B cell (primary cell): Measurements from ENCODE around the gene FAM120AOS. TPM values are rescaled to one million over a fixed set of nuclear protein-coding genes. Genes with fewer than 3 reads are reported as not detected.

Source experiments
- ATAC-seq: fragments of 200-7000 bp; cut with Tn5 transposase; one replicate; pipeline ENCODE4 v1.10.0; 2021; ENCODE audit warnings: low read depth, mild to moderate bottlenecking, moderate number of reproducible peaks, moderate library complexity
- CTCF ChIA-PET: fragments of 350-600 bp; sonication (Branson Sonifier 250); formaldehyde crosslinking; loops from one replicate; lab custom pipeline; 2021; ENCODE audit warnings: antibody characterized with exemption, inconsistent platforms; lab: Charles Lee
- POLR2A ChIA-PET: fragments of 350-600 bp; sonication (Branson Sonifier 250); formaldehyde crosslinking; loops from one replicate; lab custom pipeline; 2021; ENCODE audit warnings: antibody characterized with exemption; lab: Charles Lee
- DNase-seq: peaks from one replicate; pipeline ENCODE4 v3.0.0; 2013
- H2AFZ ChIP-seq: 2 replicates; pipeline ENCODE4 v1.6.1; 2012; ENCODE audit warnings: mild to moderate bottlenecking, low read depth, low read length; ENCODE audit not compliant: insufficient read depth, poor library complexity, severe bottlenecking
- H3K27ac ChIP-seq, 2 donors: 1 replicate in 1 of 2; 2 replicates in 1 of 2; pipeline ENCODE4 v1.5.1; 2012 to 2013; ENCODE audit warnings: low read length in 2 of 2, mild to moderate bottlenecking in 2 of 2, moderate library complexity in 1 of 2
- H3K27me3 ChIP-seq, 4 experiments: fragments of 200-600 bp in 1 of 4; sonication (generic) in 1 of 4; replicated peaks in 1 of 4; 1 replicate in 2 of 4; 2 replicates in 2 of 4; pipeline versions ENCODE4 v1.6.1 to v1.7.0; 2013 to 2016; ENCODE audit warnings: low read length in 3 of 4, mild to moderate bottlenecking in 2 of 4, mixed read lengths in 1 of 4, moderate library complexity in 1 of 4; ENCODE audit not compliant: insufficient read depth in 4 of 4, control insufficient read depth in 3 of 4; ENCODE audit errors: control extremely low read depth in 1 of 4
- H3K36me3 ChIP-seq, 2 experiments: replicated peaks in 1 of 2; 1 replicate in 1 of 2; 2 replicates in 1 of 2; pipeline versions ENCODE4 v1.6.1 to v1.7.1; 2013; ENCODE audit warnings: low read length in 1 of 2; ENCODE audit not compliant: insufficient read depth in 2 of 2, control insufficient read depth in 1 of 2; ENCODE audit errors: control extremely low read depth in 1 of 2, extremely low read depth in 1 of 2
- H3K4me1 ChIP-seq, 2 donors: fragments of 200-600 bp in 1 of 2; sonication (generic) in 1 of 2; 1 replicate in 1 of 2; 2 replicates in 1 of 2; pipeline versions ENCODE4 v1.5.1 to v1.6.1; 2013 to 2017; ENCODE audit warnings: low read length in 2 of 2; ENCODE audit not compliant: control insufficient read depth in 2 of 2, insufficient read depth in 2 of 2
- H3K4me2 ChIP-seq: replicated peaks from 2 replicates; pipeline ENCODE3; 2012; ENCODE audit warnings: mild to moderate bottlenecking, low read depth, low read length; ENCODE audit not compliant: poor library complexity, severe bottlenecking
- H3K4me3 ChIP-seq, 5 experiments: fragments of 200-600 bp in 1 of 5; sonication (generic) in 1 of 5; 1 replicate in 3 of 5; 2 replicates in 2 of 5; pipeline versions ENCODE4 v1.5.1 to v1.7.0; 2011 to 2016; ENCODE audit warnings: low read length in 4 of 5, mild to moderate bottlenecking in 4 of 5, low read depth in 2 of 5, control low read depth in 1 of 5, moderate library complexity in 1 of 5; ENCODE audit not compliant: insufficient read depth in 1 of 5; ENCODE audit errors: control extremely low read depth in 1 of 5, extremely low read depth in 1 of 5
- H3K79me2 ChIP-seq: fragments of 200-600 bp; sonication (generic); one replicate; pipeline ENCODE4 v1.6.0; 2016; ENCODE audit warnings: low read length; ENCODE audit not compliant: control insufficient read depth, insufficient read depth
- H3K9ac ChIP-seq: fragments of 200-600 bp; sonication (generic); 2 replicates; pipeline ENCODE4 v1.6.1; 2017; ENCODE audit warnings: mild to moderate bottlenecking, low read length, moderate library complexity
- H3K9me3 ChIP-seq, 3 donors: one replicate each; pipeline versions ENCODE4 v1.6.1 to v1.7.1; 2013; ENCODE audit warnings: low read length in 2 of 3; ENCODE audit not compliant: control insufficient read depth in 2 of 3, insufficient read depth in 1 of 3; ENCODE audit errors: control extremely low read depth in 1 of 3
- H4K20me1 ChIP-seq: 2 replicates; pipeline ENCODE4 v1.6.0; 2012; ENCODE audit warnings: mild to moderate bottlenecking, low read length; ENCODE audit not compliant: insufficient read depth, control insufficient read depth, poor library complexity, severe bottlenecking
- H3K27ac Mint-ChIP-seq: one replicate; pipeline ENCODE4 v1.8.0; 2021; ENCODE audit warnings: mixed read lengths
- H3K27me3 Mint-ChIP-seq: one replicate; pipeline ENCODE4 v1.8.0; 2021; ENCODE audit warnings: mixed read lengths
- H3K4me1 Mint-ChIP-seq: one replicate; pipeline ENCODE4 v1.8.0; 2021; ENCODE audit warnings: mixed read lengths
- H3K4me3 Mint-ChIP-seq: one replicate; pipeline ENCODE4 v1.8.0; 2021; ENCODE audit warnings: mixed read lengths
- H3K9me3 Mint-ChIP-seq: one replicate; pipeline ENCODE4 v1.8.0; 2022; ENCODE audit warnings: mixed read lengths; ENCODE audit not compliant: insufficient read depth
- CTCF ChIP-seq: fragments of 200-600 bp; IDR thresholded peaks from one replicate; pipeline ENCODE4 v1.8.0; 2022; ENCODE audit warnings: antibody characterized with exemption, mild to moderate bottlenecking
- EZH2 ChIP-seq: IDR thresholded peaks from 2 replicates; pipeline ENCODE4 v1.6.1; 2012; ENCODE audit warnings: borderline replicate concordance, low read depth, mild to moderate bottlenecking, moderate library complexity, low read length; ENCODE audit not compliant: insufficient read depth, poor library complexity, severe bottlenecking
- WGBS: methylation state at CpG from one replicate; pipeline ENCODE4 v1.1.5; 2013; ENCODE audit warnings: missing lambda C conversion rate; ENCODE audit not compliant: insufficient coverage; 5-methylcytosine and 5-hydroxymethylcytosine counted together
- intact Hi-C: fragments of 100-400 bp; cut with micrococcal nuclease; formaldehyde crosslinking; loops from one replicate; pipeline ENCODE4 v1.10.0; 2022
- polyA plus RNA-seq: library from polyadenylated mRNA; depleted of rRNA; stranded (reverse); fragments of >200 nt; gene quantifications from 2 replicates; pipeline ENCODE4 v1.2.3, GENCODE V29; 2012
- total RNA-seq, 2 donors: library from RNA; stranded (reverse); fragments of 120-200 nt in 1 of 2; gene quantifications; 1 replicate in 1 of 2; 2 replicates in 1 of 2; pipeline versions ENCODE4 v1.2.3 to v1.2.4, GENCODE V29; 2013 to 2022

FAM120AOS gene
- total and polyA plus RNA-seq, 2 donors (not counting 1 experiment from before 2014, with no cell fraction given), result 36.0 to 47.8 TPM

GRCh38 chr9:93457006-93457405, 3.6 kb upstream of the FAM120AOS start:
- TF ChIP-seq CTCF, result no peak
- no peak for TF ChIP-seq EZH2
- no peaks in the 10 kb centered on the region for H4K20me1 ChIP-seq
- H3K27ac ChIP-seq, result peak overlapping the region in 1 of 2 donors; percentile 43
- peaks cover 23 to 39% of the 10 kb centered on the region in 2 donors for H3K4me1 ChIP-seq
- no peak for DNase-seq
- intact Hi-C loops, result loop anchor here (10.0 kb wide), 1 partner anchor 782 kb away; the partner anchor contains the start of gene IPPK
- no CpG with 5 or more reads among the region's 1 CpG for WGBS
- H3K4me3 ChIP-seq, result no peak overlapping the region
- peaks cover 89% of the 10 kb centered on the region for H3K79me2 ChIP-seq
- Mint-ChIP-seq H3K4me1 (peaks cover 60% of the 10 kb centered on the region), H3K27ac (peak overlapping the region; percentile 76), H3K4me3 (no peak overlapping the region), H3K27me3 (no peaks in the 10 kb centered on the region), H3K9me3 (no peaks in the 10 kb centered on the region)
- ChIA-PET POLR2A (no interaction called here), CTCF (interaction anchor here (0.8 to 1.3 kb wide), 2 partner anchors 11 to 108 kb away, joined by 3 read pairs; no protein-coding TSS in a partner anchor)
- ATAC-seq, result no peak
- H3K9ac ChIP-seq, result no peak overlapping the region
- H2AFZ ChIP-seq, result no peak overlapping the region
- peak overlapping the region; percentile 7 for H3K4me2 ChIP-seq
- H3K9me3 ChIP-seq, result no peaks in the 10 kb centered on the region
- no peaks in the 10 kb centered on the region for H3K27me3 ChIP-seq
- peaks cover 0 to 3% of the 10 kb centered on the region in 2 experiments for H3K36me3 ChIP-seq

- no peak for TF ChIP-seq EZH2
- no peak for TF ChIP-seq CTCF
- ATAC-seq (no peak), DNase-seq (no peak)
- Histone ChIP-seq H3K36me3 (peaks cover 0 to 3% of the 10 kb centered on the region in 2 experiments), H3K27me3 (no peaks in the 10 kb centered on the region), H3K79me2 (peaks cover 84% of the 10 kb centered on the region), H3K4me3 (no peak overlapping the region), H3K9ac (no peak overlapping the region), H2AFZ (no peak overlapping the region), H3K27ac (peak overlapping the region in 1 of 2 donors; percentile 43), H3K4me2 (no peak overlapping the region), H3K9me3 (no peaks in the 10 kb centered on the region), H4K20me1 (no peaks in the 10 kb centered on the region), H3K4me1 (peaks cover 23 to 39% of the 10 kb centered on the region in 2 donors)
- Mint-ChIP-seq H3K4me3 (peak overlapping the region; percentile 48), H3K27ac (peak overlapping the region; percentile 76), H3K9me3 (no peaks in the 10 kb centered on the region), H3K4me1 (peaks cover 57% of the 10 kb centered on the region), H3K27me3 (no peaks in the 10 kb centered on the region)
- POLR2A ChIA-PET, result no interaction called here
- WGBS, result no CpG with 5 or more reads among the region's 2 CpGs
- intact Hi-C loops, result loop anchor here (10.0 kb wide), 1 partner anchor 782 kb away; the partner anchor contains the start of gene IPPK
- CTCF ChIA-PET, result interaction anchor here (1.3 kb wide), 1 partner anchor 12 kb away, joined by 3 read pairs; no protein-coding TSS in a partner anchor
Observed at GRCh38 chr9:93456504-93456903, 3.1 kb upstream of the FAM120AOS start.
